GM18868 (cell line): Measurements from ENCODE around the gene NDUFA8.

Source experiments
- ATAC-seq: cut with Tn5 transposase; IDR thresholded peaks from one replicate; pipeline ENCODE4 v1.9.1; 2021; ENCODE audit warnings: mild to moderate bottlenecking, moderate library complexity; ENCODE audit not compliant: unreplicated experiment

The NDUFA8 gene

DNA sequence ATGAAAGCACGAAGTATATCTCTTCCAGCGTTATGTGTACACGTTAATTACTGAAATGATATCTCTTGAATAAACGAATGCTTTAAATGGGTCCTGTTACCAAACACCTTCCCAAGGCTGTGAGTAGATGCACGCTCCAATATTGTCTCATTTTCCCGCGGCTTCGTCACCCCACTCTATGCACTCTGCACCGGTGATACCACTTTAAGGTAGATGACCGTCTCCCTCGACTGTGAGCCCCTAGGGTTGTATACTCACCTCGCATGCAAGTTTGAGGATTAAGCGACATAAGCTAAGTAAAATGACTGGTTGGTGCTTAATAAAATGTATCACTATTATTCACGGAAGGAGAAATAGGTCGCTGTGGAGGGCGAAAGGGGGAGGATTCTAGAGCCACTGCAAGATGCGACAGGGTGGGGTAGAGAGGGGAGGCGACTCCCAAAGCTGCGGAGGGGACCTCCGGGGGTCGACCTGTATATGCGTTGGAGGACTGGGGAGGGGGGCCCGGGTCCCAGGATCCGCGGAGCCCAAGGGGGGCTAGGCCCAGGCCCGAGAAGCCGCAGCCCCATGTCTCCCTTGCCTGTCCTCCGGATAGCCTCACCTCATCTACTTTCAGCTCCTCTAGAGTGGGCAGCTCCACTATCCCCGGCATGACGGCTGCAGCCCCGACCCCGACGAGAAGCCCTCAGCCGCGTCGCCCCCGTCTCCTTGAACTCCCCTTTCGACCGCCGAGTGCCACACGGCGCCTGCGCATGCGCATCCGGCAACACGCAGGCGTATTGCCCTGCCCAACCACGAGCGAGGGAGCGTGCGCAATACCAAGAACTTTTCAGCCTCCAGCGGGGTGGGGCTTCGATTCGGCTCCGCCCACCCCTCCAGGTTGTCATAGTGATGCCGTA is at the start of gene NDUFA8, which contains the start of gene MORN5:
Gene NDUFA8 (minus strand): TSS at position 754 of the 899 bp plus-strand sequence. CDS start 102 bp downstream, at position 652.
Gene MORN5 (plus strand): TSS at position 883 of the 899 bp plus-strand sequence. CDS start 65 bp downstream, outside the sequence.
- peak; percentile 95 for ATAC-seq

DNA sequence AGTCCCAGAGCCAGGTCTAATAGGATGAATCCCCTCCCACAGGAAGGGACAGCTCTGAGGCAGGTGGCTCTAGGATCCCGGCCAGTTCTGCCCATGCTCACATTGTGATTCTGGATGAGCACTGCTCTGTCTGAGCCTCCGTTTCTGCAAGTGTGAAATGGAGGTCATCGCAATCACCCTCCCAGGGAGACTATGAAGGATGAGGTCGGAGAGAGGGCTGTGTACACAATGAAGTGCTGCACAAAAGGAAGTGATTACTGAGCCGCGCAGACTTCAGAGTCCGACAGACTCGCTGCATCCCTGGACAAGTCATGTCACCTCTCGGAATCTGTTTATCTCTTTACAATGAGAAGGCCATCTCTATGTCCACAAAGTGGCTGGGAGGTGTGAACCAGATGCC is 47.5 kb upstream of the NDUFA8 start:
- ATAC-seq = no peak

DNA sequence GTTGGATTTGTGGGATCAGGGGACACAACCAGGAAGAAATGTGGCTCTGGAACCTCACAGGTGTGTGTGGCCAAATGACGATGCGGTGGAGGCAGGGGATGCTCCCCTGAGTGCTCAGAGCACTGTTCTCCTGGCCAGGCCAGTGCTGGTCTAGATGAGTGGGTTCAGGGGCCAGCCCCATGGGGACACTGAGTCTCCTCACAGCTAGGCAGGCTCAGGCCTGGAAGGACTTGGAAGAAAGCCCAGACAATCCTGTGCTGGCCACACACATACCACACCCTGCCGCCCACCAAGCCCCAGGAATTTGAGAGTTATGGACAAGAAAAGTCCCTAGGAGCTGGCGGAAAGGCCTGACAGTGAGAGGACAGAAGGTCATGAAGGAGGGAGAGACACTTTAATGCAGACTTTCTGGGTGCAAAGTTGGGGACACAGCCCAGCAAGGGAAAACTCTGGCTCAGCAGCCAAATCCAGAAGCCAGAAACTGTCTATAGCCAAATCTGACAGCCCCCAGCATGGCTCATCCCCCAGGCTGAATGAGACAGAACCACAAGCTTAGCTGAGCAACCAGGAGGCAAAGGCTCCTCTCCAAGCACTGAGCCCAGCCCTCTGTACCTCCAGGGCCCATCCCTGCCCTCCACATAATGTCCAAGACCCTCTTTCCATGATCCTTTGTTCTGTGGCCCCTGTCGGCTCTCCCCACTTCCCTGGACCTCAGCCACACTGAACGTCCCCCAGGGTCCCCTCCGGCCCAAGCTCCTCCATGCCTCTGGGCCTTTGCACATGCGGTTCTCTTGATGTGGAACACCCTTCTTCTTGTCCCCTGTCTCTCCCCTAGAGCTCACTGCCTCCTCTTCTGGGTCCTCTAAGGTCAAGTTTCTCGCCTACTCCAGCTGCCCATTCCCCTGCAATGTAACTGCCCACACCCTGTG is 46.8 kb upstream of the NDUFA8 start:
- no peak for ATAC-seq

DNA sequence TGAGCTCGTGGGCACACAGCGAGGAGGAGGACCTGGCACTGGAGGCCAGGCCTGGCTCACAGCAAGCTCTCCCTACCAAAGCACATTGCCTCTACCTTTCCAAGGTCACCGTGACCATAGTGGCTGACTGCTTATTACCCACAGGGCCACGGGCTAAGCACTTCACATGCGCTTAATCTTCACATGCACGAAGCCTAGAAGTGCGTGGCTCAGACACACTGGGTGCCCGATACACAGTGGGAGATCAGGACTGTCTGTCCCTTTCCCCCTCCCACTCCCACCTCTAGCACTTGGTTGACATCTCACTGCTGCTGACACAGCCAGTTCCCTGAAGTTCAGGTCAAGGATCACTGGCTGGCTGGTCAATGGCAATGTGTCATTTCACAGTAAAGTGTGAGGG is 45.6 kb upstream of the NDUFA8 start:
- ATAC-seq = no peak

DNA sequence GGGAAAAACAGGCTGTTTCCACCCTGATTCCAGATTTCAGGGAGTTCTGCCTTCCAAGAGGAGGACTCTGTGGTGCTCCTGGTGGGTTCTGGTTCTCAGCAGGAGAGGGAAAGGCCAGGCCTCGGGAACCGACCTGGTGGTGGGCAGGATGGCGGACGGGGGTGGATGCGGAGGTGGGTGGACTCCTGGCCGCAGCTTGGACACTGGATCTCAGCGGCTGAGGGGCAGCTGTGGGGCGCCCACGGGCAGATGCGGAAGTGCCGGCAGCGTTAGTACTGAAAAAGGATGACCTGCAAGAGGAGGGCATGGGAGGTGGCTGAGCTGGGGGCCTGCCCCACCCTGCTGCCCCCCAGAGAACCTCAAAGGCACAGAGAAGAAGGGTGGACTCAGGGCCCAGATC is 44.9 kb upstream of the NDUFA8 start:
- no peak for ATAC-seq

DNA sequence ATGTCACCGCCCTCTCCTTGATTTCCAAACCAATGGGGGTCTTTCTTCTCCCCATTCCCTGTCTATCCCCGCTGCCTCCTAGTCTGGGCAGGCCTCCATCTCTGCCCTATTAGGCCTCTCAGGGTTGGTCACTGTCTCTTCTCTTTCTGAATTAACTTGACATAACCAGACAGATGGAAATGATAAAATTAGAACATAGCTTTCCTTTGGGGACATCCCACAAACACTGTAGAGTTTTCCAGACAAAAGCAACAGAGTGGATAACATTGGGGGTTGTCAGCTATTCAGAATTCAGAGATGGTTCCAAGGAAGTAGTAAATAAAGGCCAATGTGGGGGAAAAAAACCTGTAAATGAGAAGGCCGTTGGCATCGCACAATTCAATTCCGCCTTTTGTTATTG is 44.5 kb upstream of the NDUFA8 start:
- no peak for ATAC-seq

DNA sequence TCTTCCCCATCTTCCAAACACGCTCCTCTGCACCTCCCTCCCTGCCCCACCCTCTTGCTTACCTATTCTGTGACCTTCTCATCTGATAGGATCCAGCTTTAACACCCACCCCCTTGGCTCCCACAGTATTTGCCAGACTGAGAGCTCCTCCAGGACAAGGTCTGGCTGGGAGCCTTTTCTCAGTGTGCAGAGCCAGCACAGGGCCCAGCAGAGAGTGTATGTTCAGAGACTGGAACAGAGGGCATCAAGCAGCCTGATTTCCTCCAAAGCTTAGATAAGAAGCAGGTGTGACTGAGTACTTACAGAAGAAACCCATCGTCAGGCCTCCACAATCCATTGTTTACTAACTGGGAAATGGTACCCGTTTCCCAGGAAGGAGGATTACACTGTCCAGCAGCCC is 42.5 kb upstream of the NDUFA8 start:
- no peak for ATAC-seq

DNA sequence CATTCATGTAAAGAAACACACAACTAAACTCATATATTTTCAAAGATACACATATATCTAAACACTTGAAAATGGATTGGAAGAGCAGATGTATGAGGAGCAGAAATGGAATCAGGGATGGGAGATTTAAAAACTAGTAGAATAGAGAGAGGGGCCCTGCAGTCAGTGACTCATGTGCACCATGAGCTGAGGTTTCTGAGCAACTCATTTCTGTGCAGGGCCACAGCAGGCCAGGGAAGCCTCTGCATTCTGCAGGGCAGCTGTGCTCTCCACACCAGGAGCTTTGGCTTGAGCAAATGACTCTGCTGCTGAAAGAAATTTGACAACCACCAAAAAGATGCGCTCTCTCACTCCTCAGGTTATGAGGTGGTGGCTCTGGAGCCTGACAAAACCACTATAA is 42.1 kb upstream of the NDUFA8 start:
- no peak for ATAC-seq

DNA sequence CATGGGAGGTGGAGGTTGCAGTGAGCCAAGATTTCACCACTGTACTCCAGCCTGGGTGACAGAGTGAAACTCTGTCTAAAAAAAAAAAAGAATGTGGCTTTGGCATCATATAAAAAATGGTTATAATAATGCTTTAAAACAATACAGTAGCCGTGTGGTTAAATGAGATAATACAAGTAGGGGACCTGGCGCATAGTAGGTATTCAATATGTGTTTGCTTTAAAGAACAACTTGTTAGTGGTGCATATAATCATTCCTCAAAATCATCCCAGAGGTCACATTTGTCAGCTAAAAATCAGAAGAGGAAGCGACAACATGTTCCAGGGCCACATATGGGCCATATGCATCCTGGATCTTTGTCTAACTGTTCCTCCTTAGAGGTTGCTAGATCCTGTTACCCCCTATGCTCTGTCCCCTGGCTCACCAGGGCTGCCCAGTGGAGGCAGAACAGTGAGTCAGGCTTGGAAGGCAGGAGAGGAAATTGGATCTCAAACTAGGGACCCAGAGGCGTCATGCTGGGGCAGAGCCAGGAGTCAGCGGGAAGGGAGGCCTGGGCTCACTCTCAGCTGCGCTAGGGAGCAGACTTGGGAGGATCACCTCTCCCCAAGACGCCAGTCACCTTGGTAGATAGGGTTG is 41.5 kb upstream of the NDUFA8 start:
- ATAC-seq = no peak

DNA sequence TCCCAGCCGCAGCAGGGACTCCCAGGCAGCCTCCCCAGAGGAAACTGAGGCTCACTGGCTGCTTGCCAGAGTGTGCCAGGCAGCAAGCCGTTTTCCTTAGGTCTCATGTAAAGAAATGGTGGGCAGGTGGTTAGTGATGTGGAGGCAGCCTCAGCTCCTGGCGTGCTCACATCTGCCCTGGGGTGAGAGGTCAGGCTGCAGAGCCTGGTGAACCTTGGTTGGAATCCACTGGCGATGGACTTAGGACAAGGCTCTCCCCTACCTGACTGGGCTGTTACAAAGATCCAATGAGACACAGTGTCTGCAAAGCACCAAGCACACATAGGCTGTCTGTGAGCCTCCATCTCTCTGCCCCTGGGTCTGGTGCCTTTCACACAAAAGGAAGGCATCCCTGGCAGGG is 38.3 kb upstream of the NDUFA8 start:
- no peak for ATAC-seq

DNA sequence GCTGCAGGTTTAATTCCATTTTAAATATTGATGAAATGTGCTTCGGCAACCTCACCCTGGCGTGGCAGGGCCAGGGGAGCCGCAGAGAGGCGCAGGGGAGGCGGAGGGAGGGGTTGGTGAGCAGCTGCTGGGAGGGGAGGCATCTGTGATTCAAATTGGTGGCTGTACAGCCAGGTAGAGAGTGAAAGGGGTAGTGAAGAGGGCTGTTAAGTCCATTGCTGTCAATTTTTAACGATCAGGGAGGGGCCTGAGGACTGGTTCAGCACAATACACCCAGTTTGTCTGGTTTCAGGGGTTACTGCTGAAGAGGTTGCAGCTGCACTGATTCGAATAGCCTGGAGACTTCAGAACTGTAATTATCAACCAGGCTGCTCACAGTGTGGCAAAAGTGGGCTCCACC is 37.8 kb upstream of the NDUFA8 start:
- no peak for ATAC-seq

DNA sequence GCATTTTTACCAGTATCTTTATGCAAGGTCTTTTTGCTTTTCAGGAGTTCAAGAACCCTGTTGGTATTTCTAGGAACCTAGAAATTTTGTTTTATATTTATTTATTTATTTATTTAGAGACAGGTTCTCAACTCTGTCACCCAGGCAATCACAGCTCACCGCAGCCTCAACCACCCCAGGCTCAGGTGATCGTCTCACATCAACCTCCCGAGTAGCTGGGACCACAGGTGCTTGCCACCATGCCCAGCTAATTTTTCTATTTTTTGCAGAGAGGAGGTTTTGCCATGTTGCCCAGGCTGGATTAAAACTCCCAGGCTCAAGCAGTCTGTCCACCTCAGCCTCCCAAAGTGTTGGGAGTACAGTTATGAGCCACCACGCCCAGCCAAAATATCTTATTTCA is 36.3 kb upstream of the NDUFA8 start:
- ATAC-seq = no peak

DNA sequence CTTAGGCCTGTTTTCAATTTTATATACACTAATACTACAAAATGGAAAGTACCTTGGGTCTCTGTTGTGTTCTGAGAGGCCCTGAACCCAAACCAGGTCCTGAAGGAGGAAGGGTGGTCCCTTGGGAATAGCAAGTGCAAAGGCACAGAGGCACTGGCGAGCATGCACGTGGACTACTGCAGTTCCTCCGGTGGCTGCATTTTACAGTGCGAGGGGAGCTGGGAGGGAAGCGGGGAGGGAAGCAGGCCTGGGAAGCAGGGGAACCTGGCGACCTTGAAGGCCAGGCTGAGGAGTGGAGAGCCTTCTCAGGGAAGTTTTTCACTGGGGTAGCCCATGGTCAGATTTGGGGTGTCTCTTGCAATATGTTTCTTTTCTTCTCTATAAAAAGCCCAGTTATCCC is 34.1 kb upstream of the NDUFA8 start:
- no peak for ATAC-seq

DNA sequence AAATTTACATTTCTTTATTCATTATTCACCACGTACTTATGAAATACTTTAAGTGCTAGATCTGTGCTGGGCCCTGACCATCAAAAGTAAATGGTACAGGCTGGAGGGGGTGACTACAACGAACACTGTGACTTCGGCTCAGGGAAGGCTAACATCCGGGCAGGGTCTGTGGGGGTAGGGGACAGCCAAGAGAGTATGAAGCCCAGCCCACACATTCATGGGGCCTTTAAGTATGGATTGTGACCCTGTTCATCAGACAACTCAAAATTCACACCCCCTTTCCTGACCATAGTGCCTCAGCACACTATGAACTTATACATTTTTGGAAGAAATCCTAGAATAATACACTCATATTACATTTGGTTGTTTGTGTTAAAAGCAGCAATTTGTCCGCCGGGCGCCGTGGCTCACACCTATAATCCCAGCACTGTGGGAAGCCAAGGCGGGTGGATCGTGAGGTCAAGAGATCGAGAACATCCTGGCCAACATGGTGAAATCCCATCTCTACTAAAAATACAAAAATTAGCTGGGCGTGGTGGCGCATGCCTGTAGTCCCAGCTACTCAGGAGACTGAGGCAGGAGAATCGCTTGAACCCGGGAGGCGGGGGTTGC is 33.4 kb upstream of the NDUFA8 start:
- no peak for ATAC-seq

DNA sequence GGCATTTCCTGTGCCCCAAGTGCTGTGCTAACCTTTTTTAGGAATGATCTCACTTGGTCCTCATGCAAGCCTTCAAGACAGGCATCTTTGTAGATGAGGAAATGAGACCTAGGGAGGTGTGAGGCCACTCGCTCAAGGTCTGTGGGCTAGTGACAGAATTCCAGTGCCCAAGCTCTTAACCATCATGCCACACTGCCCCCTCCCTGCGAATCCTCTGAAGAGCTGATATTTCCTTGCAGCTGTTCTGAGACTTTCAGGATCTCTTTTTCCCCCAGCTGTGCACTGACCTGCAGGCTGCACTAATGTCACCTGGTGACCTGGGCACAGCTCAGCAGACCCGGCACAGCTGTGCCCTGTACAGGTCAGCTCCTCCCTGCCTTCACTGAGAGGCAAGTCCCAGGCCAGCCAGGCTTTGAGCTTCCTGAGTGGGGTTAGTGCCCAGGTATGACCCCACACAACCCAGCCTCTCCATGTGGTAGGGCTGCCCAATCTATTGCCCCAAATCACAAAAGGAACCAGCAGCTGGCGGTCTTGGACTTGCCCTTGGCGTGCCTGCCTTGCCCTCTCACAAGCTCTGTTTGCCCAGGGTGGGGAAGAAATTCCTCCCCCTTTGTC is 32.8 kb upstream of the NDUFA8 start:
- ATAC-seq = no peak

DNA sequence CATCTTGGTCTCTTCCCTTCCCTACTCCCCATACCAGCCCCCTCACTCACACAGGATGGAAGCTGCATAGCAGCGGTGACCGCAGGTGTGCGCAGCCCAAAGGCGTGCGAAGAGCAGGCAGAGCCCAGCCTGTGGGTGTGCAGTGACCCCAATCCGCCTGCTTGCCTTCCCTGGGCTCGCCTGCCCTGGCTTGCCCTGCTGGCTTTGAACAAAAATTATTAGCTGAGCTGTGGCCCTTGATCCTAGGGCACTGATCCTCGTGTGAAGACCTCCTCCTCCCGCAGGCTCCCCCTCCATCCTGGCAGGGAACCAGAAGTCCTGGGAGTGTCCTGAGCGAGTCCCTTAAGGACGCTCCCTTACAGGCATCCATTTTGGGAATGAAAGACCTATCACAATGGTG is 32.0 kb upstream of the NDUFA8 start:
- no peak for ATAC-seq

DNA sequence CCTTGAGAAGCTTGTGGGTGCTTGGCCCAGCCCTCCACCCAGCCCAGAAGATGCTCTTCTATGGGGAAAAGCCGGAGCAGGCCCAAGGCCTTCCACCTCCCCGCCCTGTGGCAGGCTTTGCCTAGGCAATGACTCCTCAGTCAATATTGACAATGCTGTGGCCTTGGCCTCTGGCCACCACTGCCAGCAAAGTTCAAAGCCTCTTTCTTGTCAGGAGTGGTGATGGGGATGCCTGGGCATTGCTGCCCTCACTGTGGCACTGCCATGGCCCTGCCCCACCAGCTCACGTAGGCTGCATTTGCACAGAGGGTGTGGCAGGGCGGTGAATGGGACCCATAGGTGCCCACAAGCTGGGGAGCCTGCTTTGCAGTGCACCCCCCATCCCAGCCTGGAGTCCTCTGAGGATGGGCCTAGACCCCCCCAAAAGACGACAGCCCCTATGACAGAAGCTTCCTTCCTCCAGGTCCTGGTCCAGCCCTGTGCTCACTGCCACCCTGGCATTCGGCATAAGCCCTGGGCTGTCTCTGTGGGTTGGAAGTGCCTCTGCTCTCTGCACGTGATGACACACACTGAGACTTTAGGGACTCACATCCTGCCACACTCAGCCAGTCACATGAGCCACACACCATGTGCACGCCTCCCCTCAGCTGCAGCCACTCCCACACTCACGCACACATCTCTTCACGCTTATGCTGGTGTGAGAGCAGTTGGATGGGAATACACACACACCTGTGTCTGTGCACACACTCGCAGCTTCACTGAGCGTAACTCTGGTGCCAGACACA is 31.2 kb upstream of the NDUFA8 start:
- no peak for ATAC-seq

DNA sequence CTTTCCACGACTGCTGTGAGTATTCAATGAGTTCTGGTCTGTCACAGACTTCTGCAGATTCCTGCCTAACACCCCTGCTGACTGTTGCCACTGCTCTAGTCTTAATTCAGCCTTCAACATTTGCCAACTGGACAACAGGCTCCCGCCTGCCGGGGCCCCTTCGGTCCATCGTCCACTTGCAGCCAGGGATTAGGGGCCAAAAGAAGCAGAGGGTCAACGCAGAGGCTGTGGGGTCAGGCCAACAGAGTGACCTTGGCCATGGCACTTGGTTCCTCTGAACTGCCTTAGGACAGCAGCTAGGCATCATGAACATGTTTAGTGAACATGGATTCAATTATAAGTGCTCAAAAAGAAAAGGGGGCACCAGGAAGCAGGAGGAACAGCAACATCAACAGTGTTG is 28.8 kb upstream of the NDUFA8 start:
- no peak for ATAC-seq

DNA sequence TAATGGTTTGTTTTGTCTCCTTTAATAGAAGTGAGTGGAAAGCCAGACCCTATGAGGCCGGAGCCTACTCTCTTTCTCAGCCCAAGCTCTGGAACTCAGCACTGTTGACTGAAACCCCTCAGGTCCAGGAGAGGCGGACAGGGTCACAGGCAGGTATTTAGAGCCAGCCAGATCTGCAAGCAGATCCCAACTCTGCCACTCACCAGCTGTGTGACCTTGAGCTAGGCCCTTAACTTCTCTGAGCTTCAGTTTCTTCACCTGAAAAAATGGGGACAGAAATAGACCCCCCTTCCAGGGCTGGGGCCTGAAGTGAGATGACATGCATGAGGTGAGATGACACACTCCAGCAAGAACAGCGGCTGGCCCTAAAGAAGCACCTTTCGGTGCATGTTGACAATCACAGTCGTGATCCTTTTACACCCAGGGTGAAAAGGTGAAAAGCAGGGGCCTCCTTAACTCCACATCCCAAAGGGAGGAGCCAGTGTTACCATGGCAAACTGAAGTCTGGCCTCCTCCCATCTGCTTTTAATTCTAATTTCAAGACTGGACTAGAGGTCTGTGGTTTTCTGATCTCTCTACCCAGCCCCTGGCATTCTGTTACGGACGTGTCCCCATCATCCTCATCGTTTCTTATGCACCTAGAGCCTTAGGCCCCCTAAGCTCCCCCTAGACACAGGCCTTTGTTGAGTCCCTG is 27.3 kb upstream of the NDUFA8 start:
- no peak for ATAC-seq
